Activated B cell treated with CpG ODN at 0.5 μM for 24 hours (primary cell): Measurements from ENCODE around the gene TAF1B. TPM values are rescaled to one million over a fixed set of nuclear protein-coding genes. Genes with fewer than 3 reads are reported as not detected.

Experiments
- ATAC-seq: fragments of 200-7000 bp; cut with Tn5 transposase; one replicate; pipeline ENCODE4 v1.10.0; 2021; ENCODE audit warnings: low read depth, mild to moderate bottlenecking, moderate library complexity
- CTCF ChIA-PET: fragments of 350-600 bp; sonication (Branson Sonifier 250); formaldehyde crosslinking; loops from one replicate; lab custom pipeline; 2021; ENCODE audit warnings: antibody characterized with exemption; lab: Charles Lee
- POLR2A ChIA-PET: fragments of 350-600 bp; sonication (Branson Sonifier 250); formaldehyde crosslinking; loops from one replicate; lab custom pipeline; 2021; ENCODE audit warnings: antibody characterized with exemption; lab: Charles Lee
- DNase-seq: peaks from one replicate; pipeline ENCODE4 v3.0.0; 2022
- H3K27ac Mint-ChIP-seq: one replicate; pipeline ENCODE4 v1.8.0; 2020; ENCODE audit warnings: mixed read lengths
- H3K27me3 Mint-ChIP-seq: one replicate; pipeline ENCODE4 v1.8.0; 2021; ENCODE audit warnings: mixed read lengths
- H3K36me3 Mint-ChIP-seq: one replicate; pipeline ENCODE4 v1.8.0; 2021; ENCODE audit warnings: low read depth, mixed read lengths
- H3K4me1 Mint-ChIP-seq: one replicate; pipeline ENCODE4 v1.8.0; 2021; ENCODE audit warnings: mixed read lengths
- H3K4me3 Mint-ChIP-seq: one replicate; pipeline ENCODE4 v1.8.0; 2020; ENCODE audit warnings: mild to moderate bottlenecking, mixed read lengths
- H3K9me3 Mint-ChIP-seq: one replicate; pipeline ENCODE4 v1.8.0; 2020; ENCODE audit warnings: mixed read lengths
- CTCF ChIP-seq: fragments of 200-600 bp; IDR thresholded peaks from one replicate; pipeline ENCODE4 v1.8.0; 2022; ENCODE audit warnings: antibody characterized with exemption, mild to moderate bottlenecking
- intact Hi-C: fragments of 100-400 bp; cut with micrococcal nuclease; formaldehyde crosslinking; loops from one replicate; pipeline ENCODE4 v1.15.1; 2024
- total RNA-seq: library from RNA; stranded (reverse); gene quantifications from 2 replicates; pipeline ENCODE4 v1.2.3, GENCODE V29; 2022

TAF1B gene
- total RNA-seq, 1 donor from 2014 or later, result 28.7 TPM

GRCh38 chr2:9937968-9938367, 94.7 kb downstream of the TAF1B start:
- peaks cover 4% of the 10 kb centered on the region for H3K27me3 Mint-ChIP-seq
- peaks cover 19% of the 10 kb centered on the region for H3K36me3 Mint-ChIP-seq
- H3K9me3 Mint-ChIP-seq, result no peaks in the 10 kb centered on the region
- intact Hi-C loops, result no loop called here
- no peak for DNase-seq
- TF ChIP-seq CTCF, result no peak
- H3K27ac Mint-ChIP-seq, result no peak overlapping the region
- H3K4me1 Mint-ChIP-seq, result no peaks in the 10 kb centered on the region
- H3K4me3 Mint-ChIP-seq, result no peak overlapping the region
- POLR2A ChIA-PET, result no interaction called here
- ATAC-seq, result no peak
- CTCF ChIA-PET, result no interaction called here

GRCh38 chr2:9939587-9940485, 96.6 kb downstream of the TAF1B start:
- POLR2A ChIA-PET, result no interaction called here
- Mint-ChIP-seq H3K27me3 (peaks cover 8% of the 10 kb centered on the region), H3K27ac (no peak overlapping the region), H3K36me3 (peaks cover 6% of the 10 kb centered on the region), H3K9me3 (no peaks in the 10 kb centered on the region), H3K4me1 (no peaks in the 10 kb centered on the region), H3K4me3 (no peak overlapping the region)
- CTCF ChIA-PET, result interaction anchor here (1.3 kb wide), 1 partner anchor 44 kb away, joined by 3 read pairs; no protein-coding TSS in a partner anchor
- ATAC-seq (no peak), DNase-seq (no peak)
- TF ChIP-seq CTCF, result no peak
- intact Hi-C loops, result no loop called here

GRCh38 chr2:9941196-9941995, 98.1 kb downstream of the TAF1B start:
- peaks cover 20% of the 10 kb centered on the region for H3K27me3 Mint-ChIP-seq
- no peak overlapping the region for H3K4me3 Mint-ChIP-seq
- DNase-seq, result no peak
- ChIA-PET POLR2A (interaction anchor here (0.5 kb wide), 1 partner anchor 531 kb away, joined by 3 read pairs; no protein-coding TSS in a partner anchor), CTCF (no interaction called here)
- H3K27ac Mint-ChIP-seq, result no peak overlapping the region
- intact Hi-C loops, result no loop called here
- no peaks in the 10 kb centered on the region for H3K4me1 Mint-ChIP-seq
- H3K9me3 Mint-ChIP-seq, result no peaks in the 10 kb centered on the region
- no peak for ATAC-seq
- peaks cover 2% of the 10 kb centered on the region for H3K36me3 Mint-ChIP-seq
- no peak for TF ChIP-seq CTCF

GRCh38 chr2:9941996-9942390, 98.7 kb downstream of the TAF1B start:
- Mint-ChIP-seq H3K36me3 (no peaks in the 10 kb centered on the region), H3K27me3 (peaks cover 21% of the 10 kb centered on the region), H3K9me3 (no peaks in the 10 kb centered on the region), H3K4me3 (no peak overlapping the region), H3K4me1 (no peaks in the 10 kb centered on the region), H3K27ac (no peak overlapping the region)
- DNase-seq, result no peak
- ATAC-seq, result no peak
- intact Hi-C loops, result no loop called here
- POLR2A ChIA-PET, result interaction anchor here (0.5 kb wide), 1 partner anchor 530 kb away, joined by 3 read pairs; no protein-coding TSS in a partner anchor
- CTCF ChIA-PET, result no interaction called here
- no peak for TF ChIP-seq CTCF

- H3K4me3 Mint-ChIP-seq, result no peak overlapping the region
- H3K36me3 Mint-ChIP-seq, result no peaks in the 10 kb centered on the region
- no peak for TF ChIP-seq CTCF
- ChIA-PET POLR2A (no interaction called here), CTCF (no interaction called here)
- H3K27me3 Mint-ChIP-seq, result peaks cover 21% of the 10 kb centered on the region
- H3K9me3 Mint-ChIP-seq, result no peaks in the 10 kb centered on the region
- no peak for DNase-seq
- no peak overlapping the region for H3K27ac Mint-ChIP-seq
- intact Hi-C loops, result no loop called here
- ATAC-seq, result no peak
- H3K4me1 Mint-ChIP-seq, result no peaks in the 10 kb centered on the region
Observed at GRCh38 chr2:9944330-9944758, 101.1 kb downstream of the TAF1B start.
